ENCODE measurements around the gene ZNF396. TPM values are rescaled to one million over a fixed set of nuclear protein-coding genes. Genes with fewer than 3 reads are reported as not detected.
A peak's percentile ranks its signal among the peaks of the same experiment; 100 is the strongest.

Gene ZNF396
- total and polyA plus RNA-seq, 9 of the 15 experiments (the other 6 are each of a cell fraction or from before 2014, with no cell fraction given): 0.73 to 2.3 (median 1.9) TPM

DNA sequence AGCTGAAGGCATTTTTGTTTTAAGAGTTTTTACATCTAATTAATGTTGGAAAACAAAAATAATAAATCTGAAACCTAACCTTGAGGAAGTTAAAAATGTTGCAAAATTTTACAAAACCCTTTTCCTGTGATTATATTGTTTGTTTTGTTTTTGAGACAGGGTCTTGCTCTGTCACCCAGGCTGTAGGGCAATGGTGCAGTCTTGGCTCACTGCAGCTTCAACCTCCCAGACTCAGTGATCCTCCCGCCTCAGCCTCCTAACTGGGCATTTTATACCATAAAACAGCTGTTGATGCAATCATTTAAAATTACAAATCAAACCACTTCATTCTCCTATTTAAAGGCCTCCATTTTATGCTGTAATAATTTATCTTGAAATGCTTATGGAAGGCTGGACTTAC lies 31.2 kb downstream of the ZNF396 start:
- ChIA-PET POLR2A (interaction anchor here (0.5 to 1.8 kb wide), 4 partner anchors 8 to 18 kb away, joined by 3 to 6 read pairs (median 4); no protein-coding TSS in a partner anchor), CTCF (ENCODE audit: low intra/inter-chr PET ratio) (no interaction called here)
- no peak for ATAC-seq
- Histone ChIP-seq H3K9me1 (ENCODE audit: control insufficient read depth, insufficient read depth, low read length) (no peaks in the 10 kb centered on the region), H3K9ac (ENCODE audit: insufficient read depth in 1 of 2, low read depth in 2 of 2, low read length in 2 of 2) (no peak overlapping the region), H3K9me3 (replicated peaks; ENCODE audit: control insufficient read depth, insufficient read depth, low read depth, low read length) (no peaks in the 10 kb centered on the region), H3K36me3 (ENCODE audit: control insufficient read depth, insufficient read depth, low read length) (peaks cover 21% of the 10 kb centered on the region; the same call in 1 of the 3 replicates), H3K79me2 (ENCODE audit: control insufficient read depth, insufficient read depth, low read length) (peaks cover 33% of the 10 kb centered on the region), H3K27me3 (ENCODE audit: control insufficient read depth in 2 of 2, insufficient read depth in 2 of 2, low read length in 2 of 2) (no peaks in the 10 kb centered on the region), H3K4me3 (no peak overlapping the region), H3K4me2 (ENCODE audit: insufficient read depth, low read length) (no peak overlapping the region), H2AFZ (ENCODE audit: low read depth, low read length) (peak overlapping the region; percentile 51), H3K4me1 (replicated peaks in 1 of 2; ENCODE audit: control insufficient read depth in 2 of 2, insufficient read depth in 2 of 2, low read length in 2 of 2) (peaks cover 8 to 10% of the 10 kb centered on the region in 2 experiments; a peak in 4 of 5 replicates), H4K20me1 (replicated peaks; ENCODE audit: control insufficient read depth, insufficient read depth, low read length) (peaks cover 9% of the 10 kb centered on the region), H3K27ac (ENCODE audit: extremely low read depth, low read depth, low read length) (no peak overlapping the region)
- no peak for TF ChIP-seq POLR2G (IDR thresholded peaks at IDR 0.05; ENCODE audit: low read depth, low read length)
- FAIRE-seq: no peak
- 57% methylated on average over 1 of the region's 1 CpG for WGBS (ENCODE audit: insufficient coverage, low coverage, missing lambda C conversion rate)
- intact Hi-C loops (cut with micrococcal nuclease): loop anchor here (10.0 kb wide), 1 partner anchor 301 kb away; the partner anchor contains the start of gene MAPRE2
- DNase-seq (ENCODE audit: extremely low read depth in 1 of 4, low spot score in 3 of 4): no peak
- in situ Hi-C loops (cut with MboI): no loop called here
- no TSS peak for BruUV-seq (replicated peaks)

DNA sequence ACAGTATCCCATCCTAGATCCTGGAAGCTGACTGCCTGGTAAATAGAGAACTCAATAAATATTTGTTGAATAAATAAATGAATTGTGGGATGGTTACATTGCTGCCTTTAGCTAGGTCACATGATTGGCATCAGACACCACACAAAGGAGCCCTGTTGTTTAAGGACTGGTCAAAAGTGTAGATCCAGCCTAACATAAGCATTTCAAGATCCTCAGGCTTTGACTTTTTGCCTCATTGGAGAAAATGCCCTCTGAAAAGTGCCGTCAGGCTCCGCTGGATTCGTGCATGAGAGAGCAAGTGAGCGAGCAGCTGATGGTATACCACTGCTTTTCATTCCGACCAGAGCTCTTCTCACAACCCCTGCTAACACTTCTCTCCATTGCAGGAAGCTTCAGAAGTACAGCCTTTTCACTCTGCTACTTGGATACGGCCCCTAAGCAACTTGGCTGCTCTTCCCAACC lies 31.6 kb downstream of the ZNF396 start:
- CTCF ChIA-PET (ENCODE audit: low intra/inter-chr PET ratio): no interaction called here
- no peak overlapping the region for H3K4me3 ChIP-seq
- DNase-seq (ENCODE audit: extremely low read depth in 1 of 4, low spot score in 3 of 4): peak in 1 of 4 experiments; percentile 24
- H3K4me1 ChIP-seq (replicated peaks in 1 of 2; ENCODE audit: control insufficient read depth in 2 of 2, insufficient read depth in 2 of 2, low read length in 2 of 2): peaks cover 8 to 10% of the 10 kb centered on the region in 2 experiments; a peak in 4 of 5 replicates
- no peak for FAIRE-seq
- no TSS peak for BruUV-seq (replicated peaks)
- POLR2A ChIA-PET: interaction anchor here (1.0 to 1.8 kb wide), 5 partner anchors 10 to 55 kb away, joined by 3 to 6 read pairs (median 4); partner anchors contain the start of gene ZSCAN30
- no peaks in the 10 kb centered on the region for H3K9me3 ChIP-seq (replicated peaks; ENCODE audit: control insufficient read depth, insufficient read depth, low read depth, low read length)
- 56% methylated on average over 6 of the region's 6 CpGs for WGBS (ENCODE audit: insufficient coverage, low coverage, missing lambda C conversion rate)
- no peaks in the 10 kb centered on the region for H3K27me3 ChIP-seq (ENCODE audit: control insufficient read depth in 2 of 2, insufficient read depth in 2 of 2, low read length in 2 of 2)
- peaks cover 38% of the 10 kb centered on the region for H3K79me2 ChIP-seq (ENCODE audit: control insufficient read depth, insufficient read depth, low read length)
- peaks cover 25% of the 10 kb centered on the region; the same call in 2 of the 3 replicates for H3K36me3 ChIP-seq (ENCODE audit: control insufficient read depth, insufficient read depth, low read length)
- intact Hi-C loops (cut with micrococcal nuclease) (loop anchor here (10.0 kb wide), 1 partner anchor 301 kb away; the partner anchor contains the start of gene MAPRE2), in situ Hi-C loops (cut with MboI) (no loop called here)
- peak overlapping the region; percentile 51 for H2AFZ ChIP-seq (ENCODE audit: low read depth, low read length)
- TF ChIP-seq KHSRP (IDR thresholded peaks at IDR 0.05): no peak
- TF ChIP-seq, protein P1, sequence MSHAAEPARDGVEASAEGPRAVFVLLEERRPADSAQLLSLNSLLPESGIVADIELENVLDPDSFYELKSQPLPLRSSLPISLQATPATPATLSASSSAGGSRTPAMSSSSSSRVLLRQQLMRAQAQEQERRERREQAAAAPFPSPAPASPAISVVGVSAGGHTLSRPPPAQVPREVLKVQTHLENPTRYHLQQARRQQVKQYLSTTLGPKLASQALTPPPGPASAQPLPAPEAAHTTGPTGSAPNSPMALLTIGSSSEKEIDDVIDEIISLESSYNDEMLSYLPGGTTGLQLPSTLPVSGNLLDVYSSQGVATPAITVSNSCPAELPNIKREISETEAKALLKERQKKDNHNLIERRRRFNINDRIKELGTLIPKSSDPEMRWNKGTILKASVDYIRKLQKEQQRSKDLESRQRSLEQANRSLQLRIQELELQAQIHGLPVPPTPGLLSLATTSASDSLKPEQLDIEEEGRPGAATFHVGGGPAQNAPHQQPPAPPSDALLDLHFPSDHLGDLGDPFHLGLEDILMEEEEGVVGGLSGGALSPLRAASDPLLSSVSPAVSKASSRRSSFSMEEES (CRISPR knock-in tag; IDR thresholded peaks at IDR 0.05): peak; percentile 64
- no peak for ATAC-seq
- no peaks in the 10 kb centered on the region for H3K9me1 ChIP-seq (ENCODE audit: control insufficient read depth, insufficient read depth, low read length)
- H3K27ac ChIP-seq (ENCODE audit: extremely low read depth, low read depth, low read length): no peak overlapping the region
- no peak overlapping the region for H3K9ac ChIP-seq (ENCODE audit: insufficient read depth in 1 of 2, low read depth in 2 of 2, low read length in 2 of 2)
- peaks cover 9% of the 10 kb centered on the region for H4K20me1 ChIP-seq (replicated peaks; ENCODE audit: control insufficient read depth, insufficient read depth, low read length)
- no peak overlapping the region; the same call in 1 of the 2 replicates for H3K4me2 ChIP-seq (ENCODE audit: insufficient read depth, low read length)

All from K562 (cell line).